ENCODE data around the gene KDSR.

The KDSR gene

GRCh38 chr18:63319383-63320122 is 47.5 kb downstream of the KDSR start, which contains the start of gene BCL2:
Gene BCL2, minus strand, starts transcription at chr18:63319769.
- no peak for DNase-seq

- no peak for DNase-seq
Measured at GRCh38 chr18:63318889-63319382, 48.1 kb downstream of the KDSR start.

- DNase-seq, result peak; percentile 88
Measured at GRCh38 chr18:63317982-63318888, 48.8 kb downstream of the KDSR start.

- DNase-seq, result no peak
Measured at GRCh38 chr18:63317556-63317946, 49.5 kb downstream of the KDSR start.

GRCh38 chr18:63316612-63317555 is 50.1 kb downstream of the KDSR start:
- DNase-seq, result no peak

GRCh38 chr18:63315876-63316275 is 51.1 kb downstream of the KDSR start:
- DNase-seq, result no peak

- no peak for DNase-seq
Measured at GRCh38 chr18:63315131-63315662, 51.8 kb downstream of the KDSR start.

GRCh38 chr18:63314062-63314790 is 52.8 kb downstream of the KDSR start:
- DNase-seq, result no peak

- DNase-seq, result no peak
Measured at GRCh38 chr18:63313396-63313917, 53.5 kb downstream of the KDSR start.

- no peak for DNase-seq
Measured at GRCh38 chr18:63312737-63313395, 54.1 kb downstream of the KDSR start.

- no peak for DNase-seq
Measured at GRCh38 chr18:63312019-63312409, 55.0 kb downstream of the KDSR start.

GRCh38 chr18:63311118-63312018 is 55.6 kb downstream of the KDSR start:
- no peak for DNase-seq

GRCh38 chr18:63309422-63309821 is 57.6 kb downstream of the KDSR start:
- DNase-seq, result no peak

- DNase-seq, result no peak
Measured at GRCh38 chr18:63307551-63308200, 59.3 kb downstream of the KDSR start.

GRCh38 chr18:63306819-63307550 is 60.0 kb downstream of the KDSR start:
- DNase-seq, result no peak

- DNase-seq, result no peak
Measured at GRCh38 chr18:63306249-63306648, 60.8 kb downstream of the KDSR start.

- no peak for DNase-seq
Measured at GRCh38 chr18:63303547-63303946, 63.5 kb downstream of the KDSR start.

- no peak for DNase-seq
Measured at GRCh38 chr18:63302636-63303405, 64.2 kb downstream of the KDSR start.
